Fibroblast of skin of scalp (primary cell): ENCODE results near the gene FRMD5.
"Not testable (repeated sequence)": the region's sequence is repeated elsewhere in the genome, so short reads cannot be mapped to it uniquely, and the experiment has no call there.

Experiments used
- DNase-seq: peaks from one replicate; pipeline ENCODE4 v3.0.0-alpha.2; 2013

Gene FRMD5

GRCh38 chr15:43881944-43882343 lies 313.1 kb downstream of the FRMD5 start:
- DNase-seq, result no peak

DNA sequence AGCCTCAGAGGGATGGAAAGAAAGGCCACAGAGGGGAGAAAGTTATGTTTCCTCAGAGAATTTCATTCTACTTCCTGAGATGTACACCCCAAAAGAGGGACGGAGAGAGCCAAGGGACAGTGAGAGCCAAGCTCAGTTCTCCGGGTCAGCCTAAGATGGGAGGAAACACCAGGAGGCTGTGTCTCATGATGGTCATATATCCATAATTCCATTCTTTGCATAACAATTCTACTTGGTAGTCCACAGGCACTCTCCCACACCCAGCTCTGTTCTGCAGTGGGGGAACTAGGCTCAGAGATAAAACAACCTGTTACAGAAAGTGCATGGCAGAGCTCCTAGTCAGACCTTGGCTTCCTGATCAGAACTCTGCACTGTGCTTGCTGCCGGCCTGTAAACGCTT lies 313.8 kb downstream of the FRMD5 start:
- DNase-seq, result no peak

GRCh38 chr15:43880406-43881194 lies 314.5 kb downstream of the FRMD5 start:
- DNase-seq, result no peak

- no peak for DNase-seq
These were observed 315.4 kb downstream of the FRMD5 start for GRCh38 chr15:43879386-43880355.

GRCh38 chr15:43878446-43878845 lies 316.6 kb downstream of the FRMD5 start:
- no peak for DNase-seq

GRCh38 chr15:43877371-43877770 lies 317.7 kb downstream of the FRMD5 start:
- no peak for DNase-seq

DNA sequence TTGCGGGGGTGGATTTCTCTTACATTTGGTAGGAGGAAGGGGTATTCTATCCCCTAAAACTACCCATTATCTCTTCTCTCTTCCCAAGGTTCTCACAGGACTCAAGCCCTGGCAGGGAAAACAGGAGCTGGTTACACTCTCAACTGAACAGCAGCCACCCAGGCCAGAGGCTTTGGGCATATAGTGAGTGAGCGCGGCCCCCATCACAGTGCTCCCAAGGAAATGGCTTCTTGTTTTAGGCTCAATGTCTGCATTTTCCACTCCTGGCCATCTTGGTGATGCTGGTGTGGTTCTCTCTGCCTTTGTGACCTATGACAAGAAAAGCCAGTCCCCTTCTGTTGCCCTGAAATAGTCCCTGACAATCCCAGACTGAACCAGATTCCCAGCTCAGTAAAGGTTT lies 318.2 kb downstream of the FRMD5 start:
- no peak for DNase-seq

- DNase-seq, result no peak
These were observed 321.4 kb downstream of the FRMD5 start for GRCh38 chr15:43873651-43874050.

DNA sequence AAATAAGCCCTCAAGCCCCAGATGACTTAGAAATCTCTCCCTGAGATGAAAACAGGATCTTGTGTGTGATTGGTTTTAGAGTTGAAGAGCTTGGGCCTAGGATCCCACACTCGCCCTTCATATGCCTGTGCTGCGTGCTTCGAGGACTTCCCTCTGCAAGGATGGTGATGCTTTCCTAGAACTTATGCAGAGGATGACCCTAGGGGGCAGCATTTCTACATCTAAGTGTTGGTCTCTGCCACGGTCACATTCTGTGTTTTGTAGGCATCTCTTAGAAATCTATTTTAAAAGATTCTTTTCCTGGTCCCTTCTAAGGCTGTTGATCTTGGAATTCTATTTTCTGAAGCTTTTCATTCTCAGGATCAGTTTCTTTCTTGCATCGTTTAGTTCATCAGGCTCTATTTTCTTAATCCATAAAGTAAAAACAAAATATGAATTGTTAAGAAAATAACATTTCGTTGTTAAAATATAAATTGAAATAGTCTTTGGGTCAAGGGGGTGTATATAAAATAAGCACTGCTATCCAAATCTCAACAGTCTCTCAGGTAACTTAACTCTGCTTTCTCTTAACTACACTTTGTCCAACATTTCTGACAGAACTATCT lies 322.6 kb downstream of the FRMD5 start:
- peak; percentile 77 for DNase-seq

DNA sequence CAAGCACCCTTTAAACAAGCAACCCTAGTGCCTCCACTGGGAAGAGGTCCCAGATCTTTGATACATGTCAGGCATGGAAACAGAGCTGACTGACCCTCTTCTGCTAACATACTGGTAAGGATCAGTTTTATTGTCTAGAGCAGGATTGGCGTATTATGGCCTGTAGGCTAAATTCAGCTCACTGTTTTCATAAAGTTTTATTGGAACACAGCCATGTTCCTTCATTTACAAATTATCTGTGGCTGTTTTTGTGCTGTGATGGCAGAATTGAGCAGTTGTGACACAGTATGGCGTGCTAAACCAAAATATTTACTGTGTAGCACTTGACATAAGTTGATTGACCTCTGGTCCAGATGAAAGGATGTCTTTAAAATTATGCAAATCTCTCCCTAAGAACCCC lies 323.2 kb downstream of the FRMD5 start:
- DNase-seq, result no peak

GRCh38 chr15:43868406-43868805 lies 326.7 kb downstream of the FRMD5 start:
- DNase-seq, result no peak

GRCh38 chr15:43867096-43867495 lies 328.0 kb downstream of the FRMD5 start:
- no peak for DNase-seq

- DNase-seq, result not testable (repeated sequence)
These were observed 328.4 kb downstream of the FRMD5 start for GRCh38 chr15:43866636-43867035.

- no peak for DNase-seq
These were observed 335.5 kb downstream of the FRMD5 start for GRCh38 chr15:43859546-43859945.

DNA sequence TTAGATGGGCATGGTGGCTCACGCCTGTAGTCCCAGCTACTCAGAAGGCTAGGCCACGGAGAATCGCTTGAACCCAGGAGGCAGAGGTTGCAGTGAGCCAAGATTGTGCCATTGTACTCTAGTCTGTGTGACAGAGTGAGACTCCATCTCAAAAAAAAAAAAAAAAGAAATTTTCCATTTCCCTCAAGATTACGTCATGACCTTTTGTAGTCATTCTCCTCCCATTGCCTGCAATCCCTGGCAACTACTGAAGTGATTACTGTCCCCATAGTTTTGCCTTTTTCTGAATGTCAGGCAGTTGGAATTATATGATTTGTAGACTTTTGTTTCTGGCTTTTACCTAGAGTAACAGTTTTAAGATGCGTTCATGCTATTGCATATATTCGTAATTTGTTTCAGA lies 340.3 kb downstream of the FRMD5 start:
- DNase-seq, result peak; percentile 1

DNA sequence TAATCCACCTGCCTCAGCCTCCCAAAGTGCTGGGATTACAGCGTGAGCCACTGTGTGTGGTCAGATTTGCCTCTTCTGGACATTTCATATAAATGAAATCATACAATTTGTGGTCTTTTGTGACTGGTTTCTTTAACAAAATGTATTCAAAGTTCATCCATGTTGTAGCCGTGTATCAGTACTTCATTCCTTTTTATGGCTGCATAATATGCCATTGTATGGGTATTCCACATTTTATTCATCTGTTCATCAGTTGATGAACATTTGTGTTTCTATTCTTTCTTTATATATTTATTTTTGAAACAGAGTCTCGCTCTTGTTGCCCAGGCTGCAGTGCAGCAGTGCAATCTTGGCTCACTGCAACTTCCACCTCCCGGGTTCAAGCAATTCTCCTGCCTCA lies 342.5 kb downstream of the FRMD5 start:
- no peak for DNase-seq

- DNase-seq, result no peak
These were observed 343.8 kb downstream of the FRMD5 start for GRCh38 chr15:43851251-43851650.

DNA sequence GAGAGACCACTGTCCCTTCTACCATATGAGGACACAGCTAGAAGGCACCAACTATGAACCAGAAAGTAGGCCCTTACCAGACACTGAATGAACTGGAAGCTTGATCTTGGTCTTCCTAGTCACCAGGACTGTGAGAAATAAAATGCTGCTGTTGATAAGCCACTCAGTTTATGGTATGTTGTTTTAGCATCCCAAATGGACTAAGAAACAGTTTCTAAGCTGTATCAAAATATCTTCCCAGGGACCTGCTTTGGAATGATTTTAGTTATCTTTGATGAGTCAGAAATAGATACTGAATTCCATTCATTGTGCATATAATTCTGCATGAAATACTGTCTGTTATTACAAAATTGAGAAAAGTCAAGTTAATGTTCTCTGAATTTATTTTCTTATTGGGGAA lies 349.6 kb downstream of the FRMD5 start:
- DNase-seq, result peak; percentile 17

DNA sequence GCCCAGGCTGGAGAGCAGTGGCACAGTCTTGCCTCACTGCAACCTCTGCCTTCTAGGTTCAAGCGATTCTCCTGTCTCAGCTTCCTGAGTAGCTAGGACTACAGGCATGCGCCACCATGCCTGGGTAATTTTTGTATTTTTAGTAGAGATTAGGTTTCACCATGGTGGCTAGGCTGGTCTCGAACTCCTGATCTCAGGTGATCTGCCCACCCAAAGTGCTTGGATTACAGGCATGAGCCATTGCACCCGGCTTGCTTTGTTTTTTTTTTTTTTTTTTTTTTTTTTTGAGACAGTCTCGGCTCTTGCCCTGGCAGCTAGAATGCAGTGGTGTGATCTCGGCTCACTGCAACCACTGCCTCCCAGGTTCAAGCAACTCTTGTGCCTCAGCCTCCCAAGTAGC lies 362.6 kb downstream of the FRMD5 start:
- not testable (repeated sequence) for DNase-seq

- DNase-seq, result not testable (repeated sequence)
These were observed 363.5 kb downstream of the FRMD5 start for GRCh38 chr15:43831519-43832052.

DNA sequence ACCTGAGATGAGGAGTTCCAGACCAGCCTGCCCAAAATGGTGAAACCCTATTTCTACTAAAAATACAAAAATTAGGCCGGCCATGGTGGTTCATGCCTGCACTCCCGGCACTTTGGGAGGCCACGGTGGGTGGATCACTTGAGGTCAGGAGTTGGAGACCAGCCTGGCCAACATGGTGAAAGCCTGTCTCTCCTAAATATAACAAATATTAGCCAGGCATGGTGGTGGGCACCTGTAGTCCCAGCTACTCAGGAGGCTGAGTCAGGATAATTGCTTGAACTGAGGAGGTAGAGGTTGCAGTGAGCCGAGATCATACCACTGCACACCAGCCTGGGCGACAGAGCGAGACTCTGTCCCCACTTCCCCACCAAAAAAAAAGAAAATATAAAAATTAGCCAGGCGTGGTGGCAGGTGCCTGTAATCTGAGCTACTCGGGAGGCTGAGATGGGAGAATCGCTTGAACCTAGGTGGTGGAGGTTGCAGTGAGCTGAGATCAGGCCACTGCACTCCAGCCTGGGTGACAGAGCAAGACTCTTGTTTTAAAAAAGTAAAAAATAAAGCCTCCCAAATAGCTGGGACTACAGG lies 364.3 kb downstream of the FRMD5 start:
- DNase-seq, result not testable (repeated sequence)

DNA sequence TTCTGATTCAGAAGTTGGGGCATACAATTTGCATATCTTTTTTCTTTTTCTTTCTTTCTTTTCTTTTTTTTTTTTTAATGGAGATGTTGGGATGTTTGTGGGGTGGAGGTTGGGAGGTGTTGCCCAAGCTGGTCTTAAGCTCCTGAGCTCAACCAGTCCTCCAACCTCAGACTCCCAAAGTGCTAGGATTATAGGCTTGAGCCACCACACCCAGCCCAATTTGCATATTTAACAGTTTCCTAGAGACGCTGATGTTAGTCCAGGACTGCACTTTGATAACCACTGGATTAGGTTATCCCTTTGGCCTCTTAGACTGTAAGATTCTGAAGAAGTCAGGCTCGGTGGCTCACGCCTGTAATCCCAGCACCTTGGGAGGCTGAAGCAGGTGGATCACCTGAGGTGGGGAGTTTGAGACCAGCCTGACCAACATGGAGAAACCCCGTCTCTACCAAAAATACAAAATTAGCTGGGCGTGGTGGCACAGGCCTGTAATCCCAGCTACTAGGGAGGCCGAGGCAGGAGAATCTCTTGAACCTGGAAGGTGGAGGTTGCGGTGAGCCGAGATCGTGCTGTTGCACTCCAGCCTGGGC lies 365.0 kb downstream of the FRMD5 start:
- DNase-seq, result not testable (repeated sequence)
